Fibroblast of lung (primary cell): ENCODE measurements around the gene KCMF1.

Experiments used
- CTCF ChIP-seq, 2 donors: IDR thresholded peaks in 1 of 2; conservative IDR thresholded peaks in 1 of 2; 1 replicate in 1 of 2; 2 replicates in 1 of 2; pipeline ENCODE4 v1.5.1; 2011 to 2012; ENCODE audit warnings: low read length in 2 of 2, control low read depth in 1 of 2, inconsistent platforms in 1 of 2, low read depth in 1 of 2, mild to moderate bottlenecking in 1 of 2
- EZH2 ChIP-seq: IDR thresholded peaks from 2 replicates; pipeline ENCODE4 v1.5.1; 2012; ENCODE audit warnings: low read length, control low read depth, mild to moderate bottlenecking; ENCODE audit errors: missing control alignments

- no peak for TF ChIP-seq CTCF (conservative IDR thresholded peaks at IDR 0.05 in 1 of 2, IDR thresholded peaks at IDR 0.05 in 1 of 2; ENCODE audit: low read depth in 1 of 2, low read length in 2 of 2)
- no peak for TF ChIP-seq EZH2
Observed at GRCh38 chr2:84970210-84970867, 622 bp upstream of the KCMF1 start.
